Panc1 (cell line): ENCODE measurements around the gene ZNF844.
"Not testable (repeated sequence)": the region's sequence is repeated elsewhere in the genome, so short reads cannot be mapped to it uniquely, and the experiment has no call there.

Experiments
- POLR2AphosphoS5 ChIP-seq: IDR thresholded peaks from 2 replicates; pipeline ENCODE4 v1.6.1; 2012; ENCODE audit warnings: mild to moderate bottlenecking, low read depth, low read length, moderate library complexity
- SIN3A ChIP-seq: IDR thresholded peaks from 2 replicates; pipeline ENCODE4 v1.6.1; 2012; ENCODE audit warnings: low read depth, mild to moderate bottlenecking, low read length, moderate library complexity, borderline replicate concordance; ENCODE audit not compliant: insufficient read depth
- TCF7L2 ChIP-seq: IDR thresholded peaks from 2 replicates; pipeline ENCODE4 v1.6.1; 2011; ENCODE audit warnings: mild to moderate bottlenecking, low read depth, low read length, inconsistent platforms
- TF ChIP-seq, protein P1 (sequence below): fragments of 450-650 bp; IDR thresholded peaks from 2 replicates; pipeline ENCODE4 v1.5.1; 2017; ENCODE audit warnings: mild to moderate bottlenecking
- TF ChIP-seq, protein P2 (sequence below), 2 experiments: IDR thresholded peaks; 2 replicates each; pipeline ENCODE4 v1.6.1; 2011 to 2012; ENCODE audit warnings: low read depth in 2 of 2, control low read depth in 1 of 2, low read length in 1 of 2, mild to moderate bottlenecking in 1 of 2, moderate library complexity in 1 of 2; ENCODE audit not compliant: insufficient read depth in 1 of 2

DNA sequence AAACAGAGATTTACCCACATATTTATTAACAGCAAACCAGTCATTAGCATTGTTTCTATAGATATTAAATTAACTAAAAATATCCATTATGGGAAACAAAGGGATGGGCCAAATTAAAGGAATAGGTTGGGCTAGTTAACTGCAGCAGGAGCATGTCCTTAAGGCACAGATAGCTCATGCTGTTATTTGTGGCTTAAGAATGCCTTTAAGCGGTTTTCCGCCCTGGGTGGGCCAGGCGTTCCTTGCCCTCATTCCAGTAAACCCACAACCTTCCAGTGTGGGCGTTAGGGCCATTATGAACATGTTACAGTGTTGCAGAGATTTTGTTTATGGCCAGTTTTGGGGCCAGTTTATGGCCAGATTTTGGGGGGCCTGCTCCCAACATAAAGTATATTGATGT is 39.4 kb downstream of the ZNF844 start:
- TF ChIP-seq, protein P1, sequence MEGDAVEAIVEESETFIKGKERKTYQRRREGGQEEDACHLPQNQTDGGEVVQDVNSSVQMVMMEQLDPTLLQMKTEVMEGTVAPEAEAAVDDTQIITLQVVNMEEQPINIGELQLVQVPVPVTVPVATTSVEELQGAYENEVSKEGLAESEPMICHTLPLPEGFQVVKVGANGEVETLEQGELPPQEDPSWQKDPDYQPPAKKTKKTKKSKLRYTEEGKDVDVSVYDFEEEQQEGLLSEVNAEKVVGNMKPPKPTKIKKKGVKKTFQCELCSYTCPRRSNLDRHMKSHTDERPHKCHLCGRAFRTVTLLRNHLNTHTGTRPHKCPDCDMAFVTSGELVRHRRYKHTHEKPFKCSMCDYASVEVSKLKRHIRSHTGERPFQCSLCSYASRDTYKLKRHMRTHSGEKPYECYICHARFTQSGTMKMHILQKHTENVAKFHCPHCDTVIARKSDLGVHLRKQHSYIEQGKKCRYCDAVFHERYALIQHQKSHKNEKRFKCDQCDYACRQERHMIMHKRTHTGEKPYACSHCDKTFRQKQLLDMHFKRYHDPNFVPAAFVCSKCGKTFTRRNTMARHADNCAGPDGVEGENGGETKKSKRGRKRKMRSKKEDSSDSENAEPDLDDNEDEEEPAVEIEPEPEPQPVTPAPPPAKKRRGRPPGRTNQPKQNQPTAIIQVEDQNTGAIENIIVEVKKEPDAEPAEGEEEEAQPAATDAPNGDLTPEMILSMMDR, result not testable (repeated sequence)
- not testable (repeated sequence) for TF ChIP-seq POLR2AphosphoS5, SIN3A, TCF7L2
- TF ChIP-seq, protein P2, sequence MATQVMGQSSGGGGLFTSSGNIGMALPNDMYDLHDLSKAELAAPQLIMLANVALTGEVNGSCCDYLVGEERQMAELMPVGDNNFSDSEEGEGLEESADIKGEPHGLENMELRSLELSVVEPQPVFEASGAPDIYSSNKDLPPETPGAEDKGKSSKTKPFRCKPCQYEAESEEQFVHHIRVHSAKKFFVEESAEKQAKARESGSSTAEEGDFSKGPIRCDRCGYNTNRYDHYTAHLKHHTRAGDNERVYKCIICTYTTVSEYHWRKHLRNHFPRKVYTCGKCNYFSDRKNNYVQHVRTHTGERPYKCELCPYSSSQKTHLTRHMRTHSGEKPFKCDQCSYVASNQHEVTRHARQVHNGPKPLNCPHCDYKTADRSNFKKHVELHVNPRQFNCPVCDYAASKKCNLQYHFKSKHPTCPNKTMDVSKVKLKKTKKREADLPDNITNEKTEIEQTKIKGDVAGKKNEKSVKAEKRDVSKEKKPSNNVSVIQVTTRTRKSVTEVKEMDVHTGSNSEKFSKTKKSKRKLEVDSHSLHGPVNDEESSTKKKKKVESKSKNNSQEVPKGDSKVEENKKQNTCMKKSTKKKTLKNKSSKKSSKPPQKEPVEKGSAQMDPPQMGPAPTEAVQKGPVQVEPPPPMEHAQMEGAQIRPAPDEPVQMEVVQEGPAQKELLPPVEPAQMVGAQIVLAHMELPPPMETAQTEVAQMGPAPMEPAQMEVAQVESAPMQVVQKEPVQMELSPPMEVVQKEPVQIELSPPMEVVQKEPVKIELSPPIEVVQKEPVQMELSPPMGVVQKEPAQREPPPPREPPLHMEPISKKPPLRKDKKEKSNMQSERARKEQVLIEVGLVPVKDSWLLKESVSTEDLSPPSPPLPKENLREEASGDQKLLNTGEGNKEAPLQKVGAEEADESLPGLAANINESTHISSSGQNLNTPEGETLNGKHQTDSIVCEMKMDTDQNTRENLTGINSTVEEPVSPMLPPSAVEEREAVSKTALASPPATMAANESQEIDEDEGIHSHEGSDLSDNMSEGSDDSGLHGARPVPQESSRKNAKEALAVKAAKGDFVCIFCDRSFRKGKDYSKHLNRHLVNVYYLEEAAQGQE (IDR thresholded peaks at IDR 0.05; ENCODE audit: insufficient read depth in 1 of 2, low read depth in 2 of 2, low read length in 1 of 2), result not testable (repeated sequence)
